Right lobe of liver (tissue), 4 donors: ENCODE results near the gene COL21A1.

Experiments
- CTCF ChIP-seq, 4 donors: fragments of 200-600 bp in 3 of 4; fragments of 450-650 bp in 1 of 4; IDR thresholded peaks; one replicate each; pipeline versions ENCODE4 v1.5.1 to v1.8.0; 2016 to 2022; ENCODE audit warnings: antibody characterized with exemption in 4 of 4, mild to moderate bottlenecking in 2 of 4
- POLR2A ChIP-seq: fragments of 450-650 bp; IDR thresholded peaks from one replicate; pipeline ENCODE4 v1.6.1; 2017; ENCODE audit warnings: antibody characterized with exemption, mild to moderate bottlenecking
- donor health status: DM: no; HTN: no; CAD: no.
- donor health status: DM: no; HTN: no; CAD: no.
- donor health status: DM: no; HTN: yes; CAD: no.

GRCh38 chr6:56140090-56140489 lies 107.3 kb downstream of the COL21A1 start:
- no peak for TF ChIP-seq CTCF (IDR thresholded peaks at IDR 0.05)
- TF ChIP-seq POLR2A: no peak
